Astrocyte (in vitro differentiated cells and primary cell): ENCODE data around the gene FNDC8. TPM values are rescaled to one million over a fixed set of nuclear protein-coding genes. Genes with fewer than 3 reads are reported as not detected.
A peak's percentile ranks its signal among the peaks of the same experiment; 100 is the strongest.

ENCODE experiments used
- DNase-seq: peaks from one replicate; pipeline ENCODE4 v3.0.0-alpha.2; 2010; ENCODE audit warnings: low read depth
- FAIRE-seq: peaks from 2 replicates; lab custom pipeline; 2011; peaks lifted over from hg19 to GRCh38; lab: Jason Lieb, UNC
- H2AFZ ChIP-seq: 2 replicates; pipeline ENCODE4 v1.6.0; 2012; ENCODE audit warnings: low read depth, low read length, inconsistent platforms
- H3K27ac ChIP-seq: 2 replicates; pipeline ENCODE4 v1.5.1; 2011; ENCODE audit warnings: low read depth, low read length, inconsistent platforms
- H3K27me3 ChIP-seq: 2 replicates; pipeline ENCODE4 v1.6.0; 2011; ENCODE audit warnings: low read length, inconsistent platforms; ENCODE audit not compliant: insufficient read depth
- H3K36me3 ChIP-seq: 2 replicates; pipeline ENCODE4 v1.5.1; 2011; ENCODE audit warnings: low read length, inconsistent platforms; ENCODE audit not compliant: insufficient read depth
- H3K4me1 ChIP-seq: 2 replicates; pipeline ENCODE4 v1.5.1; 2011; ENCODE audit warnings: low read length, inconsistent platforms; ENCODE audit not compliant: insufficient read depth
- H3K4me2 ChIP-seq: 2 replicates; pipeline ENCODE4 v1.6.0; 2012; ENCODE audit warnings: low read length, inconsistent platforms
- H3K4me3 ChIP-seq: 2 replicates; pipeline ENCODE4 v1.5.1; 2011; ENCODE audit warnings: low read depth, mild to moderate bottlenecking, low read length, inconsistent platforms; ENCODE audit not compliant: insufficient read depth
- H3K79me2 ChIP-seq: 2 replicates; pipeline ENCODE4 v1.6.0; 2012; ENCODE audit warnings: mild to moderate bottlenecking, low read length, inconsistent platforms; ENCODE audit not compliant: insufficient read depth
- H3K9ac ChIP-seq: 2 replicates; pipeline ENCODE4 v1.6.0; 2012; ENCODE audit warnings: mild to moderate bottlenecking, low read length, inconsistent platforms
- H3K9me3 ChIP-seq: 2 replicates; pipeline ENCODE4 v1.5.1; 2012; ENCODE audit warnings: low read depth, mild to moderate bottlenecking, low read length, inconsistent platforms; ENCODE audit not compliant: insufficient read depth
- H4K20me1 ChIP-seq: 2 replicates; pipeline ENCODE4 v1.6.0; 2012; ENCODE audit warnings: low read length, inconsistent platforms; ENCODE audit not compliant: insufficient read depth
- H3K27ac Mint-ChIP-seq: one replicate; pipeline ENCODE4 v1.8.0; 2021; ENCODE audit warnings: mild to moderate bottlenecking, mixed read lengths; ENCODE audit not compliant: unreplicated experiment
- H3K27me3 Mint-ChIP-seq: one replicate; pipeline ENCODE4 v1.8.0; 2021; ENCODE audit warnings: low read depth, mixed read lengths; ENCODE audit not compliant: unreplicated experiment
- H3K36me3 Mint-ChIP-seq: one replicate; pipeline ENCODE4 v1.8.0; 2021; ENCODE audit warnings: low read depth, mixed read lengths; ENCODE audit not compliant: unreplicated experiment
- H3K4me1 Mint-ChIP-seq: one replicate; pipeline ENCODE4 v1.8.0; 2021; ENCODE audit warnings: low read depth, mixed read lengths; ENCODE audit not compliant: unreplicated experiment
- H3K4me3 Mint-ChIP-seq: one replicate; pipeline ENCODE4 v1.8.0; 2021; ENCODE audit warnings: mild to moderate bottlenecking, moderate library complexity, mixed read lengths; ENCODE audit not compliant: unreplicated experiment
- H3K9me3 Mint-ChIP-seq: one replicate; pipeline ENCODE4 v1.8.0; 2021; ENCODE audit warnings: mild to moderate bottlenecking, mixed read lengths; ENCODE audit not compliant: unreplicated experiment
- EZH2 ChIP-seq: IDR thresholded peaks from 2 replicates; pipeline ENCODE4 v1.6.1; 2012; ENCODE audit warnings: mild to moderate bottlenecking, low read length, inconsistent platforms; ENCODE audit not compliant: insufficient read depth
- total RNA-seq: library from RNA; stranded (reverse); gene quantifications from 2 replicates; pipeline ENCODE4 v1.2.1, GENCODE V29; 2021
- TF ChIP-seq, protein P1 (sequence below): IDR thresholded peaks from 2 replicates; pipeline ENCODE4 v1.5.1; 2011; ENCODE audit warnings: low read depth, mild to moderate bottlenecking, inconsistent platforms, low read length, moderate library complexity; ENCODE audit not compliant: insufficient read depth

FNDC8 gene
- total RNA-seq, 1 donor from 2014 or later: not detected

DNA sequence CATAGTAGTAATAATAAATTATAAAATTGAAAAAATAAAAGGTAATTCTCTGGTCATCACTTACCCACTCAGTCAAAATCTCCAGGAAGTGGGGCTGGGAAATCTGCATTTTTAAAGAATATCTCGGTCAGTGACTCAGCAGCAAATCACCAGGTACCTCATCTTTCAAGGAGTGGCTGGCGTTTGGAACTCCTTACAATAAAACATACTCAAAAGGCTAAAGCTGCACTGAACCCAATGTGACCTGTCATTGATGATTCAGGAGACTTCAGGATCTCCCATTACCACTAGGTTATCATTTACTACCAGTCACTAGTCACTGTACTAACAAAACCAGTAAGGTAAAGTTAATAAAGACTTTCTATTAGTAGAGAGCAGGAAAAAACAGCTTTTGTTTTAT, 36.4 kb upstream of the FNDC8 start:
- Mint-ChIP-seq H3K27me3 (no peaks in the 10 kb centered on the region), H3K9me3 (no peaks in the 10 kb centered on the region), H3K4me3 (no peak overlapping the region), H3K36me3 (no peaks in the 10 kb centered on the region), H3K4me1 (peaks cover 36% of the 10 kb centered on the region), H3K27ac (no peak overlapping the region)
- no peak overlapping the region for H2AFZ ChIP-seq
- H3K27me3 ChIP-seq: no peaks in the 10 kb centered on the region
- DNase-seq: peak; percentile 76
- no peak for TF ChIP-seq EZH2
- TF ChIP-seq, protein P1, sequence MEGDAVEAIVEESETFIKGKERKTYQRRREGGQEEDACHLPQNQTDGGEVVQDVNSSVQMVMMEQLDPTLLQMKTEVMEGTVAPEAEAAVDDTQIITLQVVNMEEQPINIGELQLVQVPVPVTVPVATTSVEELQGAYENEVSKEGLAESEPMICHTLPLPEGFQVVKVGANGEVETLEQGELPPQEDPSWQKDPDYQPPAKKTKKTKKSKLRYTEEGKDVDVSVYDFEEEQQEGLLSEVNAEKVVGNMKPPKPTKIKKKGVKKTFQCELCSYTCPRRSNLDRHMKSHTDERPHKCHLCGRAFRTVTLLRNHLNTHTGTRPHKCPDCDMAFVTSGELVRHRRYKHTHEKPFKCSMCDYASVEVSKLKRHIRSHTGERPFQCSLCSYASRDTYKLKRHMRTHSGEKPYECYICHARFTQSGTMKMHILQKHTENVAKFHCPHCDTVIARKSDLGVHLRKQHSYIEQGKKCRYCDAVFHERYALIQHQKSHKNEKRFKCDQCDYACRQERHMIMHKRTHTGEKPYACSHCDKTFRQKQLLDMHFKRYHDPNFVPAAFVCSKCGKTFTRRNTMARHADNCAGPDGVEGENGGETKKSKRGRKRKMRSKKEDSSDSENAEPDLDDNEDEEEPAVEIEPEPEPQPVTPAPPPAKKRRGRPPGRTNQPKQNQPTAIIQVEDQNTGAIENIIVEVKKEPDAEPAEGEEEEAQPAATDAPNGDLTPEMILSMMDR: no peak
- no peaks in the 10 kb centered on the region for H3K36me3 ChIP-seq
- peaks cover 50% of the 10 kb centered on the region for H3K4me1 ChIP-seq
- peaks cover 2% of the 10 kb centered on the region for H4K20me1 ChIP-seq
- H3K4me2 ChIP-seq: peak overlapping the region; percentile 76
- H3K4me3 ChIP-seq: no peak overlapping the region
- H3K79me2 ChIP-seq: peaks cover 71% of the 10 kb centered on the region
- H3K27ac ChIP-seq: peak overlapping the region; percentile 52
- H3K9ac ChIP-seq: peak overlapping the region; percentile 47
- no peak for FAIRE-seq
- H3K9me3 ChIP-seq: no peaks in the 10 kb centered on the region

DNA sequence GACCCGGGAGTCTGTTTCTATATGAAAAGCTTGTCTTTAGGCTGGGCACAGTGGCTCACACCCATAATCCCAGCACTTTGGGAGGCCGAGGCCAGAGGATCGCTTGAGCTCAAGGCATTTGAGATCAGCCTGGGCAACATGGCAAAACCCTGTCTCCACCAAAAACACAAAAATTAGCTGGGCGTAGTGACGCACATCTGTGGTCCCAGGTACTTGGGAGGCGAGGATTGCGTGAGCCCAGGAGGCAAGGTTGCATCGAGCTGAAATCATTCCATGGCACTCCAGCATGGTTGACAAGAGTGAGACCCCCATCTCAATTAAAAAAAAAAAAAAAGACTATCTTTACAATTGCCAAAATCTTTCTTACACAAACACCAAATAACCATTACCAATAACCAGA, 35.3 kb upstream of the FNDC8 start:
- no peaks in the 10 kb centered on the region for H3K9me3 ChIP-seq
- no peaks in the 10 kb centered on the region for H3K36me3 Mint-ChIP-seq
- H3K27me3 Mint-ChIP-seq: no peaks in the 10 kb centered on the region
- no peak overlapping the region for H3K27ac Mint-ChIP-seq
- H3K27me3 ChIP-seq: no peaks in the 10 kb centered on the region
- no peaks in the 10 kb centered on the region for H4K20me1 ChIP-seq
- TF ChIP-seq, protein P1: no peak
- no peak for TF ChIP-seq EZH2
- no peaks in the 10 kb centered on the region for H3K36me3 ChIP-seq
- no peak overlapping the region for H3K4me3 ChIP-seq
- DNase-seq (no peak), FAIRE-seq (no peak)
- H3K9me3 Mint-ChIP-seq: no peaks in the 10 kb centered on the region
- peaks cover 29% of the 10 kb centered on the region for H3K4me1 Mint-ChIP-seq
- peak overlapping the region; percentile 95 for H3K4me2 ChIP-seq
- H2AFZ ChIP-seq: no peak overlapping the region
- H3K79me2 ChIP-seq: peaks cover 60% of the 10 kb centered on the region
- H3K9ac ChIP-seq: no peak overlapping the region
- H3K4me3 Mint-ChIP-seq: no peak overlapping the region
- peak overlapping the region; percentile 28 for H3K27ac ChIP-seq
- peaks cover 50% of the 10 kb centered on the region for H3K4me1 ChIP-seq

DNA sequence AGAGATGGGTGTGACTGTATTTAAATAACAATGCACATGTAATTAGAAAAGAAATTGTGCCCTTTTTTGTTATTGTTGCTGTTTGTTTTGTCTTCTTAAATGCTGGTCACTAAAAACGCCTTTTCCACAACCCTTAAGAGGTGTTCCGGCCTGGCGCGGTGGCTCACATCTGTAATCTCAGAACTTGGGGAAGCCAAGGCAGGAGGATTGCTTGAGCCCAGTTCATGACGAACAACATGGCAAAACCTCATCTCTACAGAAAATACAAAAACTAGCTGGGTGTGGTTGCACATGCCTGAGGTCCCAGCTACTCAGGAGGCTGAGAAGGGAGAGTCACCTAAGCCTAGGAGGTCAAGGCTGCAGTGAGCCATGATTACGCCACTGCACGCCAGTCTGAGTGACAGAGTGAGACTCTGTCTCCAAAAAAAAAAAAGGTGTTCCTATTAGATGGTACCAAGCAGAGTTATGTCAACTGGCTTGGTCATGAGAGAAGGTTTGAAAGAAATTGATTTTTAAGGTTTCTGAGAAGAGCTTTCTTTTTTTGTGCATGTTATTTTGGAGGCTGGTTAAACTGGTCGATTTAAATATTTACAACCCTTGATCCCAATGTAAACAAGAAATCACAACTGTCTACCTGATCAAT, 34.4 kb upstream of the FNDC8 start:
- no peak overlapping the region for H3K27ac ChIP-seq
- peaks cover 47% of the 10 kb centered on the region for H3K4me1 ChIP-seq
- no peaks in the 10 kb centered on the region for H3K27me3 ChIP-seq
- peaks cover 28% of the 10 kb centered on the region for H3K4me1 Mint-ChIP-seq
- DNase-seq: no peak
- no peaks in the 10 kb centered on the region for H4K20me1 ChIP-seq
- no peak for FAIRE-seq
- peak overlapping the region; percentile 81 for H3K4me3 ChIP-seq
- H3K4me3 Mint-ChIP-seq: peak overlapping the region; percentile 93
- peak overlapping the region; percentile 50 for H3K27ac Mint-ChIP-seq
- no peaks in the 10 kb centered on the region for H3K36me3 Mint-ChIP-seq
- H3K79me2 ChIP-seq: peaks cover 51% of the 10 kb centered on the region
- peak overlapping the region; percentile 85 for H3K9ac ChIP-seq
- no peak overlapping the region for H2AFZ ChIP-seq
- no peaks in the 10 kb centered on the region for H3K9me3 ChIP-seq
- H3K9me3 Mint-ChIP-seq: no peaks in the 10 kb centered on the region
- TF ChIP-seq EZH2: no peak
- TF ChIP-seq, protein P1: no peak
- H3K27me3 Mint-ChIP-seq: no peaks in the 10 kb centered on the region
- H3K36me3 ChIP-seq: no peaks in the 10 kb centered on the region
- H3K4me2 ChIP-seq: peak overlapping the region; percentile 95
